T-helper 2 cell treated with Interferon-gamma antibody and Interleukin-4, amounts not matched to agents 5 μg/mL and 100 μg/mL, for 36 hours (primary cell): ENCODE results near the gene JOSD2.

Experiments
- DNase-seq: peaks from one replicate; pipeline ENCODE4 v3.0.0; 2021; ENCODE audit warnings: low spot score
- H3K27ac Mint-ChIP-seq: one replicate; pipeline ENCODE4 v1.8.0; 2021; ENCODE audit warnings: mild to moderate bottlenecking, mixed read lengths
- H3K27me3 Mint-ChIP-seq: one replicate; pipeline ENCODE4 v1.8.0; 2021; ENCODE audit warnings: low read depth, mixed read lengths
- H3K36me3 Mint-ChIP-seq: one replicate; pipeline ENCODE4 v1.8.0; 2021; ENCODE audit warnings: low read depth, mixed read lengths
- H3K4me1 Mint-ChIP-seq: one replicate; pipeline ENCODE4 v1.8.0; 2021; ENCODE audit warnings: low read depth, mixed read lengths
- H3K4me3 Mint-ChIP-seq: one replicate; pipeline ENCODE4 v1.8.0; 2022; ENCODE audit warnings: mild to moderate bottlenecking, moderate library complexity, mixed read lengths
- H3K9me3 Mint-ChIP-seq: one replicate; pipeline ENCODE4 v1.8.0; 2021; ENCODE audit warnings: mixed read lengths

JOSD2 gene, protein sequence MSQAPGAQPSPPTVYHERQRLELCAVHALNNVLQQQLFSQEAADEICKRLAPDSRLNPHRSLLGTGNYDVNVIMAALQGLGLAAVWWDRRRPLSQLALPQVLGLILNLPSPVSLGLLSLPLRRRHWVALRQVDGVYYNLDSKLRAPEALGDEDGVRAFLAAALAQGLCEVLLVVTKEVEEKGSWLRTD

GRCh38 chr19:50511069-50511822 lies at the start of gene JOSD2:
Gene JOSD2 (minus strand): TSS chr19:50511191. CDS start chr19:50510431, 760 bp downstream.
- peak; percentile 98 for DNase-seq
- Mint-ChIP-seq H3K9me3 (no peaks in the 10 kb centered on the region), H3K4me3 (peak within 1 kb of the TSS; percentile 98), H3K27ac (peak within 1 kb of the TSS; percentile 100), H3K4me1 (peaks cover 11% of the 10 kb centered on the region), H3K27me3 (no peaks in the 10 kb centered on the region), H3K36me3 (peaks cover 3% of the 10 kb centered on the region)

GRCh38 chr19:50559636-50560035 lies 48.6 kb upstream of the JOSD2 start:
- Mint-ChIP-seq H3K27ac (no peak overlapping the region), H3K27me3 (peaks cover 24% of the 10 kb centered on the region), H3K36me3 (no peaks in the 10 kb centered on the region), H3K4me3 (no peak overlapping the region), H3K4me1 (peaks cover 3% of the 10 kb centered on the region), H3K9me3 (no peaks in the 10 kb centered on the region)
- no peak for DNase-seq

DNA sequence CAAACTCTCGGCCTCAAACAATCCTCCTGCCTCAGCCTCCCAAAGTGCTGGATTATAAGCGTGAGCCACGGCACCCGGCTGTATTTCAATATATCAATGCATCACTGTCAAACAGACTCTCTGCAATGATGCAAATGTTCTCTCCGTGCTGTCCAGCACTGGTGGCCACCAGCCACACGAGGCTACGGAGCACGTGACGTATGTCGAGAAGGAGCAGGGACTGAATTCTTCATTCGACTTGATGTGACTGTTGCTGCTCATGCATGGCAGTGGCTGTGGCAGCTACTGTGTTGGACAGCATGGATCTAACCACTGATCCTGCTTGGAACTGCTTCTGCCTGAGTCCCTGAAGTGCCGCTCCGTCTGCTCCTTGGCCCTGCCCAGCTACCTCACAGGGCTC lies 47.5 kb upstream of the JOSD2 start:
- Mint-ChIP-seq H3K4me1 (peaks cover 3% of the 10 kb centered on the region), H3K27me3 (peaks cover 20% of the 10 kb centered on the region), H3K9me3 (no peaks in the 10 kb centered on the region), H3K4me3 (no peak overlapping the region), H3K27ac (no peak overlapping the region), H3K36me3 (no peaks in the 10 kb centered on the region)
- no peak for DNase-seq

GRCh38 chr19:50558039-50558438 lies 47.0 kb upstream of the JOSD2 start:
- H3K36me3 Mint-ChIP-seq: no peaks in the 10 kb centered on the region
- no peak overlapping the region for H3K4me3 Mint-ChIP-seq
- peaks cover 3% of the 10 kb centered on the region for H3K4me1 Mint-ChIP-seq
- peaks cover 24% of the 10 kb centered on the region for H3K27me3 Mint-ChIP-seq
- H3K9me3 Mint-ChIP-seq: no peaks in the 10 kb centered on the region
- no peak overlapping the region for H3K27ac Mint-ChIP-seq
- DNase-seq: no peak

DNA sequence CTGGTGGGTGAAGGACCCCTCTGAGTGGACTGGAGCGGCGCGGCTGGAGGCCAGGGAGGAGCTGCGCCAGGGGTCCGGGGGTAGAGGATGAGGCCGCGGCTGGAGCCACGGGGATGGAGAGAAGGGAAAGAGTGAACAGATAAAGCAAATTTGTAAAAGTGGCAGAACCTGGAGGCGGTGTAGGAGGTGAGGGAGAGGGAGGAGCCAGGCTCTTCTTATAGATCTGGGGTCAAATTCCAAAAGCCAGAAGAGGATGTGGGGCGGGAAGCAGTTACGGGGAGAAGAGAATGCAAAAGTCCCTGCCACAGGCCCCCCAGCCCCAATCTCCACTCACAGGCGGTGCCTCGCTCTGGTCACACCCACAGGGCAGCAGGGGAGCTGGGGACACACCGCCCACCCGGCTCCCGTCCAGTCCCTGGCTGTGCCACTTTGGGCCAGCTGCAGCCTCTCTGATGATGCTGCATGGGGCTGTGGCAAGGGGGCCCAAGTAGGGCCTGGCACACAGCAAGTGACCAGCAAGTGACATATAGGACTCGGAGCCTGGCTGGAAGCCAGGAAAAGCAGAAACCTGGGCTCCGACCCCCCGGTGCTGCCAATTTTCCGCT lies 46.1 kb upstream of the JOSD2 start:
- H3K4me3 Mint-ChIP-seq: no peak overlapping the region
- H3K27ac Mint-ChIP-seq: no peak overlapping the region
- H3K36me3 Mint-ChIP-seq: no peaks in the 10 kb centered on the region
- DNase-seq: no peak
- no peaks in the 10 kb centered on the region for H3K9me3 Mint-ChIP-seq
- peaks cover 3% of the 10 kb centered on the region for H3K4me1 Mint-ChIP-seq
- peaks cover 33% of the 10 kb centered on the region for H3K27me3 Mint-ChIP-seq

GRCh38 chr19:50556282-50557008 lies 45.5 kb upstream of the JOSD2 start:
- DNase-seq: peak; percentile 76
- Mint-ChIP-seq H3K27me3 (peaks cover 37% of the 10 kb centered on the region), H3K36me3 (no peaks in the 10 kb centered on the region), H3K4me1 (peaks cover 3% of the 10 kb centered on the region), H3K4me3 (peak overlapping the region; percentile 99), H3K9me3 (no peaks in the 10 kb centered on the region), H3K27ac (peak overlapping the region; percentile 62)

GRCh38 chr19:50555450-50556281 lies 44.7 kb upstream of the JOSD2 start:
- peaks cover 38% of the 10 kb centered on the region for H3K27me3 Mint-ChIP-seq
- peak overlapping the region; percentile 61 for H3K4me3 Mint-ChIP-seq
- H3K36me3 Mint-ChIP-seq: no peaks in the 10 kb centered on the region
- H3K27ac Mint-ChIP-seq: no peak overlapping the region
- DNase-seq: no peak
- H3K4me1 Mint-ChIP-seq: peaks cover 3% of the 10 kb centered on the region
- no peaks in the 10 kb centered on the region for H3K9me3 Mint-ChIP-seq

GRCh38 chr19:50555033-50555432 lies 44.0 kb upstream of the JOSD2 start:
- peaks cover 3% of the 10 kb centered on the region for H3K4me1 Mint-ChIP-seq

GRCh38 chr19:50554212-50554611 lies 43.2 kb upstream of the JOSD2 start:
- no peak for DNase-seq
- H3K27ac Mint-ChIP-seq: no peak overlapping the region
- H3K36me3 Mint-ChIP-seq: no peaks in the 10 kb centered on the region
- no peaks in the 10 kb centered on the region for H3K9me3 Mint-ChIP-seq
- H3K4me1 Mint-ChIP-seq: peaks cover 3% of the 10 kb centered on the region
- peaks cover 42% of the 10 kb centered on the region for H3K27me3 Mint-ChIP-seq
- H3K4me3 Mint-ChIP-seq: no peak overlapping the region

More at GRCh38 chr19:50555033-50555432, 44.0 kb upstream of the JOSD2 start:
- DNase-seq: no peak
- Mint-ChIP-seq H3K9me3 (no peaks in the 10 kb centered on the region), H3K36me3 (no peaks in the 10 kb centered on the region), H3K27me3 (peaks cover 43% of the 10 kb centered on the region), H3K27ac (no peak overlapping the region), H3K4me3 (peak overlapping the region; percentile 5)

- DNase-seq: no peak
- H3K27me3 Mint-ChIP-seq: peaks cover 44% of the 10 kb centered on the region
- H3K4me3 Mint-ChIP-seq: no peak overlapping the region
- no peaks in the 10 kb centered on the region for H3K36me3 Mint-ChIP-seq
- H3K4me1 Mint-ChIP-seq: peaks cover 3% of the 10 kb centered on the region
- no peak overlapping the region for H3K27ac Mint-ChIP-seq
- no peaks in the 10 kb centered on the region for H3K9me3 Mint-ChIP-seq
These were observed 42.2 kb upstream of the JOSD2 start for GRCh38 chr19:50553134-50553703.

- Mint-ChIP-seq H3K27ac (no peak overlapping the region), H3K36me3 (no peaks in the 10 kb centered on the region), H3K4me1 (peaks cover 3% of the 10 kb centered on the region), H3K27me3 (peaks cover 44% of the 10 kb centered on the region), H3K9me3 (no peaks in the 10 kb centered on the region), H3K4me3 (no peak overlapping the region)
- no peak for DNase-seq
These were observed 41.5 kb upstream of the JOSD2 start for GRCh38 chr19:50552540-50552939.

DNA sequence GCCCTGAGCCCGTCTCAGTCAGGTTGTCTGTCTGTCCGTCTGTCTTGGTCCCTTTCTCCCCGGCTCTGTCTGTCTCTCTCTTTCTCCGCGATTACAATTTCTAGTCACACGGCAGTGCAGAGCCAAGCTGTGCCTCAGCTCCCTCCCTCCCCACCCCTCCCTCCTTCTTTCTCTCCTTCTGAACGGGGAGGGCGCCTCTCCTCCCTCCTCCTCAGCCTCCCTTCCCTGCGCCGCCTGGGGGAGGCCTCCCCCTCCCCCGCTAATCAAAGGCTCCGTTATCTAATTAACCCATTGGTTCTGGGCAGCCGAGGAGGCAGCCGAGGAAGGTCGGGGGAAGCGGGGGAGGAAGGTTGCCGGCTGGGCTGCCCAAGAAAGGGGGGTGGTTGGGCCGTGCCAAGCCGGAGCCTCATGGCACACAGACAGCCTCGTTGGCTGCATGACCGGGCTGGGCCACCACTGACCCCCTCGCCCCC lies 40.8 kb upstream of the JOSD2 start:
- Mint-ChIP-seq H3K9me3 (no peaks in the 10 kb centered on the region), H3K4me1 (peaks cover 3% of the 10 kb centered on the region), H3K27ac (no peak overlapping the region), H3K4me3 (no peak overlapping the region), H3K36me3 (no peaks in the 10 kb centered on the region), H3K27me3 (peaks cover 44% of the 10 kb centered on the region)
- DNase-seq: no peak
